Fibroblast of lung (primary cell): ENCODE results near the gene SIGLEC11. TPM values are rescaled to one million over a fixed set of nuclear protein-coding genes. Genes with fewer than 3 reads are reported as not detected.

Source experiments
- DNase-seq, 2 donors: peaks; one replicate each; pipeline versions ENCODE4 v3.0.0 to v3.0.0-alpha.2; 2010; ENCODE audit warnings: low read depth in 2 of 2
- H2AFZ ChIP-seq: 2 replicates; pipeline ENCODE4 v1.5.1; 2012; ENCODE audit warnings: low read length, control low read depth, inconsistent platforms
- H3K27ac ChIP-seq: 2 replicates; pipeline ENCODE4 v1.5.1; 2011; ENCODE audit warnings: low read length, control low read depth; ENCODE audit not compliant: insufficient read depth
- H3K27me3 ChIP-seq: 2 replicates; pipeline ENCODE4 v1.5.1; 2011; ENCODE audit warnings: mild to moderate bottlenecking, low read length; ENCODE audit not compliant: control insufficient read depth, insufficient read depth
- H3K36me3 ChIP-seq: 2 replicates; pipeline ENCODE4 v1.5.1; 2011; ENCODE audit warnings: low read length; ENCODE audit not compliant: control insufficient read depth, insufficient read depth
- H3K4me1 ChIP-seq: 2 replicates; pipeline ENCODE4 v1.5.1; 2011; ENCODE audit warnings: low read length; ENCODE audit not compliant: control insufficient read depth, insufficient read depth; ENCODE audit errors: extremely low read depth
- H3K4me2 ChIP-seq: 2 replicates; pipeline ENCODE4 v1.5.1; 2011; ENCODE audit warnings: low read length, control low read depth; ENCODE audit not compliant: insufficient read depth; ENCODE audit errors: extremely low read depth
- H3K4me3 ChIP-seq, 4 experiments: fragments of 200-600 bp in 1 of 4; sonication (generic) in 1 of 4; replicated peaks in 1 of 4; 2 replicates each; pipeline ENCODE4 v1.5.1; 2011 to 2016; ENCODE audit warnings: low read length in 4 of 4, low read depth in 3 of 4, mild to moderate bottlenecking in 3 of 4, control low read depth in 2 of 4, inconsistent platforms in 1 of 4, mixed read lengths in 1 of 4; ENCODE audit not compliant: insufficient read depth in 1 of 4; ENCODE audit errors: control extremely low read depth in 1 of 4
- H3K79me2 ChIP-seq: 2 replicates; pipeline ENCODE4 v1.5.1; 2012; ENCODE audit warnings: mild to moderate bottlenecking, low read length, inconsistent platforms; ENCODE audit not compliant: control insufficient read depth, insufficient read depth
- H3K9ac ChIP-seq: 2 replicates; pipeline ENCODE4 v1.5.1; 2011; ENCODE audit warnings: mild to moderate bottlenecking, low read length, control low read depth; ENCODE audit not compliant: insufficient read depth
- H3K9me3 ChIP-seq: 2 replicates; pipeline ENCODE4 v1.5.1; 2012; ENCODE audit warnings: low read depth, low read length; ENCODE audit not compliant: control insufficient read depth, insufficient read depth
- H4K20me1 ChIP-seq: 2 replicates; pipeline ENCODE4 v1.5.1; 2011; ENCODE audit warnings: low read length; ENCODE audit not compliant: control insufficient read depth, insufficient read depth; ENCODE audit errors: extremely low read depth
- EZH2 ChIP-seq: IDR thresholded peaks from 2 replicates; pipeline ENCODE4 v1.5.1; 2012; ENCODE audit warnings: low read length, control low read depth, mild to moderate bottlenecking; ENCODE audit errors: missing control alignments
- polyA plus RNA-seq, 2 donors: library from polyadenylated mRNA; depleted of rRNA in 1 of 2; stranded (reverse) in 1 of 2; unstranded in 1 of 2; fragments of >200 nt; gene quantifications; 2 replicates each; pipeline ENCODE4 v1.2.1, GENCODE V29; 2011 to 2012; ENCODE audit warnings: missing spikeins in 1 of 2
- total RNA-seq: library from RNA; depleted of rRNA; stranded (reverse); fragments of >200 nt; gene quantifications from 2 replicates; pipeline ENCODE4 v1.2.1, GENCODE V29; 2014
- TF ChIP-seq, protein P1 (sequence below), 2 donors: IDR thresholded peaks in 1 of 2; conservative IDR thresholded peaks in 1 of 2; 1 replicate in 1 of 2; 2 replicates in 1 of 2; pipeline ENCODE4 v1.5.1; 2011 to 2012; ENCODE audit warnings: low read length in 2 of 2, control low read depth in 1 of 2, inconsistent platforms in 1 of 2, low read depth in 1 of 2, mild to moderate bottlenecking in 1 of 2

The SIGLEC11 gene
- total and polyA plus RNA-seq, 2 donors (not counting 1 experiment from before 2014, with no cell fraction given) = not detected

DNA sequence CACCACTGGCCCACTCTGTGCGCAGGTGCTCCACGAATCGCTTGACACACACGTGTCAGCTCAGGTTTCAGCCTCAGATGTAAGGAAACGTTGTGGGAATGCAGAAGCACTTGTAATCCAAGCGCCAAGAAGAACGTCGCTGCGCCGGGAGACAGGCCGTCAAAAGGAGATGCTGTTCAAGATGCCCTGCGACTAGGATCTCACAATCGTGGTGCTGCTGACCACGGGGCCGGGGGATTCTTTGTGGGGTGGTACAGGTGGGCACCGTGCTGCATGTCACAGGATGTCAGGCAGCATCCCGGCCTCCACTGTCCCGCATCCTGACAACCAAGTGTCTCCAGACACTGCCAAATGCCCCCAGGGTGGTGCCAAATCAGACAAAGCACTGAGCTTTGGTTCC is 16.9 kb upstream of the SIGLEC11 start:
- Histone ChIP-seq H4K20me1 (no peaks in the 10 kb centered on the region), H3K36me3 (no peaks in the 10 kb centered on the region), H3K4me3 (no peak overlapping the region), H3K4me2 (no peak overlapping the region), H3K79me2 (no peaks in the 10 kb centered on the region), H2AFZ (no peak overlapping the region), H3K9me3 (no peaks in the 10 kb centered on the region), H3K4me1 (no peaks in the 10 kb centered on the region), H3K9ac (no peak overlapping the region), H3K27ac (no peak overlapping the region), H3K27me3 (no peaks in the 10 kb centered on the region)
- no peak for DNase-seq
- TF ChIP-seq EZH2 = no peak
- TF ChIP-seq, protein P1, sequence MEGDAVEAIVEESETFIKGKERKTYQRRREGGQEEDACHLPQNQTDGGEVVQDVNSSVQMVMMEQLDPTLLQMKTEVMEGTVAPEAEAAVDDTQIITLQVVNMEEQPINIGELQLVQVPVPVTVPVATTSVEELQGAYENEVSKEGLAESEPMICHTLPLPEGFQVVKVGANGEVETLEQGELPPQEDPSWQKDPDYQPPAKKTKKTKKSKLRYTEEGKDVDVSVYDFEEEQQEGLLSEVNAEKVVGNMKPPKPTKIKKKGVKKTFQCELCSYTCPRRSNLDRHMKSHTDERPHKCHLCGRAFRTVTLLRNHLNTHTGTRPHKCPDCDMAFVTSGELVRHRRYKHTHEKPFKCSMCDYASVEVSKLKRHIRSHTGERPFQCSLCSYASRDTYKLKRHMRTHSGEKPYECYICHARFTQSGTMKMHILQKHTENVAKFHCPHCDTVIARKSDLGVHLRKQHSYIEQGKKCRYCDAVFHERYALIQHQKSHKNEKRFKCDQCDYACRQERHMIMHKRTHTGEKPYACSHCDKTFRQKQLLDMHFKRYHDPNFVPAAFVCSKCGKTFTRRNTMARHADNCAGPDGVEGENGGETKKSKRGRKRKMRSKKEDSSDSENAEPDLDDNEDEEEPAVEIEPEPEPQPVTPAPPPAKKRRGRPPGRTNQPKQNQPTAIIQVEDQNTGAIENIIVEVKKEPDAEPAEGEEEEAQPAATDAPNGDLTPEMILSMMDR (conservative IDR thresholded peaks at IDR 0.05 in 1 of 2, IDR thresholded peaks at IDR 0.05 in 1 of 2; ENCODE audit: low read depth in 1 of 2, low read length in 2 of 2) = no peak

DNA sequence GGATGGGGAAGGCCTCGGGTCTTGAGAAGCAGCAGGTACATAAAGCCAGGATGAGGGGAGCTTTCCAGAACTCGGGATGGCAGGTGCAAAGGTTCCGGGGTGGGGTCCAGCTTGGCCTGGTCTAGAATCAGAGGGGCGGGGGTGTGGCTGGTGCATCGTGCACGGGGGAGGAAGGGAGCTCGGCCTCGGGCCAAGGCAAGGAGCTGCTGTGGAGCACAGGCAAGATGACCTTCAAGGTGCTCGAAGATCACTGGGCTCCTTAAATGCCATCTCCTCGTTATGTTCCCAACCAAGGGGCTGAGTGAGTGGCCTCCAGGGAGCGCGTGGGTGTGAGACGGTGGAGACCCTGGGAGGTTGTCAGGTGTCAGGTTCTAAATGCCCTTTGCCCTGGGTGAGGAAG is 16.1 kb upstream of the SIGLEC11 start:
- H3K4me1 ChIP-seq = no peaks in the 10 kb centered on the region
- no peaks in the 10 kb centered on the region for H3K27me3 ChIP-seq
- no peaks in the 10 kb centered on the region for H4K20me1 ChIP-seq
- DNase-seq = no peak
- no peaks in the 10 kb centered on the region for H3K79me2 ChIP-seq
- no peak overlapping the region for H3K27ac ChIP-seq
- no peaks in the 10 kb centered on the region for H3K9me3 ChIP-seq
- H3K36me3 ChIP-seq = no peaks in the 10 kb centered on the region
- no peak overlapping the region for H3K9ac ChIP-seq
- H3K4me3 ChIP-seq = no peak overlapping the region
- TF ChIP-seq, protein P1 (conservative IDR thresholded peaks at IDR 0.05 in 1 of 2, IDR thresholded peaks at IDR 0.05 in 1 of 2; ENCODE audit: low read depth in 1 of 2, low read length in 2 of 2) = no peak
- TF ChIP-seq EZH2 = no peak
- H3K4me2 ChIP-seq = no peak overlapping the region
- H2AFZ ChIP-seq = no peak overlapping the region

DNA sequence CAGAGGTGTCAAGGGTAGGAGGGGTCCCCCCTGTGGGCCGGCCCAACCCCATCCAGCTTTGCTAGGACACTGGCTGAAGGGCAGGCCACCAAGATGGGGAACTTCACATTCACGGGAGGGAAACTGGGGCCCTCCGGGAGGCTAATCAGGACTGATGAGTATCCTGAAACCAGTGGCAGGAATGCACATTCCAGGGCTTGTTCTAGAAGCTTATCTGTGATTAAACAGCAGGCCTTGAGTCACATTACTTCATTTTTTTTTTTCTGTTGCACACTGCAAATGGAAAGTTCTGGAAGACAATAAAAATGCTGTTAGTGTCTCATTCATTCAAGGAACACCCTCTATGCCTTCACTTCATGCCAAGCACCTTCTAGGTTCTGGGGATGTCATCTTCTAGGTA is 15.5 kb upstream of the SIGLEC11 start:
- no peak for DNase-seq
- H4K20me1 ChIP-seq = no peaks in the 10 kb centered on the region
- H3K4me3 ChIP-seq = no peak overlapping the region
- H3K4me2 ChIP-seq = no peak overlapping the region
- no peak overlapping the region for H2AFZ ChIP-seq
- TF ChIP-seq, protein P1 (conservative IDR thresholded peaks at IDR 0.05 in 1 of 2, IDR thresholded peaks at IDR 0.05 in 1 of 2; ENCODE audit: low read depth in 1 of 2, low read length in 2 of 2) = no peak
- TF ChIP-seq EZH2 = no peak
- H3K79me2 ChIP-seq = no peaks in the 10 kb centered on the region
- no peak overlapping the region for H3K27ac ChIP-seq
- no peaks in the 10 kb centered on the region for H3K27me3 ChIP-seq
- H3K9me3 ChIP-seq = no peaks in the 10 kb centered on the region
- no peaks in the 10 kb centered on the region for H3K36me3 ChIP-seq
- H3K4me1 ChIP-seq = no peaks in the 10 kb centered on the region
- no peak overlapping the region for H3K9ac ChIP-seq
